Measurements from ENCODE around the gene CSNK1G1.
A peak's percentile ranks its signal among the peaks of the same experiment; 100 is the strongest.
"Not testable (repeated sequence)": the region's sequence is repeated elsewhere in the genome, so short reads cannot be mapped to it uniquely, and the experiment has no call there.

The CSNK1G1 gene

DNA sequence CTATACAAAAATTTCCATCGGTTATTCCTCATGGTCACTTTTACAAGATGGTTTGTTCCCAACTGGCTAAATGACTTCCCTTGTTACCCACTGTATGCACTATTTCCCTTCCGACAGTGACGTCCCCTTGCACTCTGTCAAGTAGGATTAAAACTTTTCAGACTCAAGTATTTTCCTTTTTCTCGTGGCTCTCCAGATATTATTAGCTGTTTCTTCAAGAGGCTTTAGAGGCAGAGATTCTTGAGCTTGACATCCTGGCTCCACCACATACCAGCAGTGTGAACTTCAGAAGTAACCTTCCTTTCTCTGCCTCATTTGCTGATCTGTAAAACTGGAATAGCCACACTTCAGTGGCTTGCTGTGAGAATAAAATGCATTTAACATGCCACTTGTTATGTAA is 14.0 kb downstream of the CSNK1G1 start:
- H3K36me3 Mint-ChIP-seq (ENCODE audit: insufficient read depth) = peaks cover 12% of the 10 kb centered on the region
- peak overlapping the region in 1 of 2 donors; percentile 81 for H3K27ac Mint-ChIP-seq
- H3K27me3 Mint-ChIP-seq = no peaks in the 10 kb centered on the region
- H3K4me3 Mint-ChIP-seq = no peak overlapping the region
- ATAC-seq (replicated peaks) (no peak), DNase-seq (no peak)
- H3K9me3 Mint-ChIP-seq = no peaks in the 10 kb centered on the region
- peaks cover 6 to 11% of the 10 kb centered on the region in 2 donors for H3K4me1 Mint-ChIP-seq (ENCODE audit: low read depth in 2 of 2)

- DNase-seq (no peak), ATAC-seq (replicated peaks) (no peak)
- Mint-ChIP-seq H3K9me3 (no peaks in the 10 kb centered on the region), H3K4me3 (no peak overlapping the region), H3K27ac (peak overlapping the region in 1 of 2 donors; percentile 23), H3K36me3 (ENCODE audit: insufficient read depth) (peaks cover 12% of the 10 kb centered on the region), H3K4me1 (ENCODE audit: low read depth in 2 of 2) (peaks cover 10 to 11% of the 10 kb centered on the region in 2 donors), H3K27me3 (no peaks in the 10 kb centered on the region)
These were observed 15.6 kb downstream of the CSNK1G1 start for GRCh38 chr15:64340355-64340754.

GRCh38 chr15:64337761-64338160 is 18.2 kb downstream of the CSNK1G1 start:
- H3K36me3 Mint-ChIP-seq (ENCODE audit: insufficient read depth) = peaks cover 12% of the 10 kb centered on the region
- H3K9me3 Mint-ChIP-seq = no peaks in the 10 kb centered on the region
- H3K4me3 Mint-ChIP-seq = no peak overlapping the region
- no peaks in the 10 kb centered on the region for H3K27me3 Mint-ChIP-seq
- DNase-seq (no peak), ATAC-seq (replicated peaks) (no peak)
- H3K27ac Mint-ChIP-seq = no peak overlapping the region
- peaks cover 9 to 10% of the 10 kb centered on the region in 2 donors for H3K4me1 Mint-ChIP-seq (ENCODE audit: low read depth in 2 of 2)

DNA sequence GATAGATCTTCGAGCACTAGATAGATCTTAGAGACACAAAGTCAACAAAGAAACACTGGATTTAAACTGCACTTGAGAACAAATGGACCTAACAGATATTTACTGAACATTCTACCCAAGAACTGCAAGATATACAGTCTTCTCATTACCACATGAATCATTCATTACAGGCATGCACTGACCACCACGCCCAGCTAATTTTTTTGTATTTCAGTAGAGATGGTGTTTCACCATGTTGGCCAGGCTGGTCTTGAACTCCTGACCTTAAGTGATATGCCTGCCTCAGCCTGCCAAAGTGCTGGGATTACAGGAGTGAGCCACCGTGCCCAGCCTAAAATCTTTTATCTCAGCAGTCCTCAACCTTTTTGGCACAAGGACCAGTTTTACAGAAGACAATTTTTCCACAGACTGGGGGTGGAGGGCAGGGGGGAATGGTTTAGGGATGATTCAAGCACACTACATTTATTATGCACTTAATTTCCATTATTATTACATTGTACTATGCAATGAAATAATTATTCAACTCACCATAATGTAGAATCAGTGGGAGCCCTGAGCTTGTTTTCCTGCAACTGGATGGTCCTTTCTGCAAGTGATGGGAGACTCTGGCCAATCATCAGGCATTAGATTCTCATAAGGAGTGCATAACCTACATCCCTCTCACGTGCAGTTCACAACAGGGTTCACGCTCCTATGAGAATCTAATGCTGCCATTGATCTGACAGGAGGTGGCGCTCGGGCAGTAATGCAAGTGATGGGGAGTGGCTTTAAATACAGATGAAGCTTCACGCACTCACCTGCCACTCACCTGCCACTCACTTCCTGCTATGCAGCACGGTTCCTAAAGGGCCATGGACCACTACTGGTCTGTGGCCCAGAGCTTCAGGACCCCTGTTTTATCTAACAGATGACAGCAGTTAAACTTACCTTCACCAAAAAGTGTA is 21.7 kb downstream of the CSNK1G1 start:
- peak overlapping the region; percentile 3 to 68 for H3K27ac Mint-ChIP-seq
- no peak overlapping the region for H3K4me3 Mint-ChIP-seq
- peaks cover 6% of the 10 kb centered on the region for H3K36me3 Mint-ChIP-seq (ENCODE audit: insufficient read depth)
- H3K9me3 Mint-ChIP-seq = no peaks in the 10 kb centered on the region
- H3K4me1 Mint-ChIP-seq (ENCODE audit: low read depth in 2 of 2) = peaks cover 9 to 10% of the 10 kb centered on the region in 2 donors
- no peak for DNase-seq
- peak; percentile 35 for ATAC-seq (replicated peaks)
- no peaks in the 10 kb centered on the region for H3K27me3 Mint-ChIP-seq

GRCh38 chr15:64333516-64333915 is 22.5 kb downstream of the CSNK1G1 start:
- Mint-ChIP-seq H3K4me3 (no peak overlapping the region), H3K9me3 (no peaks in the 10 kb centered on the region), H3K36me3 (ENCODE audit: insufficient read depth) (no peaks in the 10 kb centered on the region), H3K27ac (peak overlapping the region; percentile 3 to 68), H3K4me1 (ENCODE audit: low read depth in 2 of 2) (peaks cover 9 to 10% of the 10 kb centered on the region in 2 donors), H3K27me3 (no peaks in the 10 kb centered on the region)
- no peak for ATAC-seq (replicated peaks)
- no peak for DNase-seq

- not testable (repeated sequence) for H3K9me3 Mint-ChIP-seq; ATAC-seq (replicated peaks); H3K36me3 Mint-ChIP-seq (ENCODE audit: insufficient read depth); DNase-seq; H3K4me1 Mint-ChIP-seq (ENCODE audit: low read depth in 2 of 2); H3K27me3 Mint-ChIP-seq; H3K27ac Mint-ChIP-seq; H3K4me3 Mint-ChIP-seq
These were observed 24.3 kb downstream of the CSNK1G1 start for GRCh38 chr15:64331668-64332067.

GRCh38 chr15:64326975-64327374 is 29.0 kb downstream of the CSNK1G1 start:
- not testable (repeated sequence) for H3K9me3 Mint-ChIP-seq; ATAC-seq (replicated peaks); H3K4me3 Mint-ChIP-seq; H3K27ac Mint-ChIP-seq; H3K36me3 Mint-ChIP-seq (ENCODE audit: insufficient read depth); H3K27me3 Mint-ChIP-seq; DNase-seq
- H3K4me1 Mint-ChIP-seq (ENCODE audit: low read depth in 2 of 2) = peaks cover 3 to 12% of the 10 kb centered on the region in 2 donors

DNA sequence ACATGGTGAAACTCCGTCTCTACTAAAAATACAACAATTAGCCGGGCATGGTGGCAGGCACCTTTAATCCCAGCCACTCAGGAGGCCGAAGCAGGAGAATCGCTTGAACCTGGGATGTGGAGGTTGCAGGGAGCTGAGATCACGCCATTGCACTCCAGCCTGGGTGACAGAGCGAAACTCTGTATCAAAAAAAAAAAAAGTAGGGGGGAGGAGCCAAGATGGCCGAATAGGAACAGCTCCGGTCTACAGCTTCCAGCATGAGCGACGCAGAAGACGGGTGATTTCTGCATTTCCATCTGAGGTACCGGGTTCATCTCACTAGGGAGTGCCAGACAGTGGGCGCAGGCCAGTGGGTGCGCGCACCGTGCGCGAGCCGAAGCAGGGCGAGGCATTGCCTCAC is 29.5 kb downstream of the CSNK1G1 start:
- H3K27ac Mint-ChIP-seq; H3K4me3 Mint-ChIP-seq; ATAC-seq (replicated peaks); H3K27me3 Mint-ChIP-seq; DNase-seq; H3K9me3 Mint-ChIP-seq; H3K36me3 Mint-ChIP-seq (ENCODE audit: insufficient read depth): not testable (repeated sequence)
- H3K4me1 Mint-ChIP-seq (ENCODE audit: low read depth in 2 of 2) = peaks cover 3 to 12% of the 10 kb centered on the region in 2 donors

DNA sequence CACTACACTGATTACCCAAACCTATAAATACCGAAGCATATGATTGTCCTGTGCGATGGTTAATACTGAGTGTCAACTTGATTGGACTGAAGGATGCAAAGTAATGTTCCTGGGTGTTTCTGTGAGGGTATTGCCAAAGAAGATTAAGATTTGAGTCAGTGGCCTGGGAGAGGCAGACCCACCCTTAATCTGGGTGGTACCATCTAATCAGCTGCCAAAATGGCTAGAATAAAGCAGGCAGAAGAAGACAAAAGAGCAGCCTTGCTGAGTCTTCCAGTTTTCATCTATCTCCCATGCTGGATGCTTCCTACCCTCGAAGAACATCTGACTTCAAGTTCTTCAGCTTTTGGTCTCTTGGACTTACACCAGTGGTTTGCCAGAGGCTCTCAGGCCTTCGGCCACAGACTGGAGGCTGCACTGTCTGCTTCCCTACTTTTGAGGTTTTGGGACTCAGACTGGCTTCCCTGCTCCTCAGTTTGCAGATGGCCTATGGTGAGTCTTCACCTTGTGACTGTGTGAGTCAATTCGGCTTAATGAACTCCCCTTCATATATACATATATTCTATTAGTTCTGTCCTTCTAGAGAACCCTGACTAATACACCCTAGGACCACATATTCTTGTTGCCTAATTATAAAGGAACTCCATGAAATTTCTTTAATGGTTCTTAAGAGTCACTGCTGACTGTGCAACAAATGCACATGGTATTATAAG is 31.7 kb downstream of the CSNK1G1 start:
- Mint-ChIP-seq H3K27me3 (no peaks in the 10 kb centered on the region), H3K4me1 (ENCODE audit: low read depth in 2 of 2) (peaks cover 3 to 12% of the 10 kb centered on the region in 2 donors), H3K4me3 (no peak overlapping the region), H3K9me3 (no peaks in the 10 kb centered on the region), H3K36me3 (ENCODE audit: insufficient read depth) (no peaks in the 10 kb centered on the region), H3K27ac (peak overlapping the region in 1 of 2 donors; percentile 87)
- ATAC-seq (replicated peaks) (no peak), DNase-seq (no peak)

GRCh38 chr15:64315216-64315615 is 40.8 kb downstream of the CSNK1G1 start:
- H3K27ac Mint-ChIP-seq = peak overlapping the region in 1 of 2 donors; percentile 18
- H3K4me1 Mint-ChIP-seq (ENCODE audit: low read depth in 2 of 2) = peaks cover 16 to 20% of the 10 kb centered on the region in 2 donors

GRCh38 chr15:64314456-64314855 is 41.5 kb downstream of the CSNK1G1 start:
- no peak overlapping the region for H3K4me3 Mint-ChIP-seq
- H3K9me3 Mint-ChIP-seq = no peaks in the 10 kb centered on the region
- H3K27ac Mint-ChIP-seq = peak overlapping the region; percentile 18 to 42
- peaks cover 16 to 28% of the 10 kb centered on the region in 2 donors for H3K4me1 Mint-ChIP-seq (ENCODE audit: low read depth in 2 of 2)
- ATAC-seq (replicated peaks) (no peak), DNase-seq (no peak)
- no peaks in the 10 kb centered on the region for H3K36me3 Mint-ChIP-seq (ENCODE audit: insufficient read depth)
- no peaks in the 10 kb centered on the region for H3K27me3 Mint-ChIP-seq

More at GRCh38 chr15:64315216-64315615, 40.8 kb downstream of the CSNK1G1 start:
- ATAC-seq (replicated peaks) (no peak), DNase-seq (no peak)
- no peaks in the 10 kb centered on the region for H3K27me3 Mint-ChIP-seq
- no peaks in the 10 kb centered on the region for H3K36me3 Mint-ChIP-seq (ENCODE audit: insufficient read depth)
- no peak overlapping the region for H3K4me3 Mint-ChIP-seq
- no peaks in the 10 kb centered on the region for H3K9me3 Mint-ChIP-seq

DNA sequence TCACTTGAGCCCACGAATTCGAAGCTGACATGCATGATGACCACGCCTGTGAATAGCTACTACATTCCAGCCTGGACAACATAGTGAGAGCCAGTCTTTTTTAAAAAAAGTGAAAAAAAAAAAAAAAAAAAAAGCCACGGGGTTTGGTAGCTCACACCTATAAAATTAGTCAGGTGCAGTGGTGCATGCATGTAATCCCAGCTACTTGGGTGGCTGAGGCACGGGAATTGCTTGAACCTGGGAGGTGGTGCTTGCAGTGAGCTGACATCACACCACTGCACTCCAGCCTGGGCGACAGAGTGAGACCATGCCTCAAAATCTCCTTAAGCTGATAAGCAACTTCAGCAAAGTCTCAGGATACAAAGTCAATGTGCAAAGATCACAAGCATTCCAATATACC is 44.4 kb downstream of the CSNK1G1 start:
- no peaks in the 10 kb centered on the region for H3K9me3 Mint-ChIP-seq
- no peak overlapping the region for H3K4me3 Mint-ChIP-seq
- no peaks in the 10 kb centered on the region for H3K27me3 Mint-ChIP-seq
- peaks cover 8% of the 10 kb centered on the region for H3K36me3 Mint-ChIP-seq (ENCODE audit: insufficient read depth)
- DNase-seq = no peak
- H3K4me1 Mint-ChIP-seq (ENCODE audit: low read depth in 2 of 2) = peaks cover 18 to 35% of the 10 kb centered on the region in 2 donors
- no peak overlapping the region for H3K27ac Mint-ChIP-seq
- no peak for ATAC-seq (replicated peaks)

- Mint-ChIP-seq H3K4me1 (ENCODE audit: low read depth in 2 of 2) (peaks cover 18 to 44% of the 10 kb centered on the region in 2 donors), H3K9me3 (no peaks in the 10 kb centered on the region), H3K36me3 (ENCODE audit: insufficient read depth) (peaks cover 8% of the 10 kb centered on the region), H3K4me3 (no peak overlapping the region), H3K27me3 (no peaks in the 10 kb centered on the region), H3K27ac (peak overlapping the region in 1 of 2 donors; percentile 62)
- DNase-seq (no peak), ATAC-seq (replicated peaks) (no peak)
These were observed 45.9 kb downstream of the CSNK1G1 start for GRCh38 chr15:64310036-64310435.
